HCT116 (cell line): ENCODE measurements around the gene AFP. TPM values are rescaled to one million over a fixed set of nuclear protein-coding genes. Genes with fewer than 3 reads are reported as not detected.

Source experiments
- ATAC-seq: fragments of 200-7000 bp; cut with Tn5 transposase; 2 replicates; pipeline ENCODE4 v1.9.1; 2020; ENCODE audit warnings: mild to moderate bottlenecking, moderate library complexity
- BruUV-seq: library from RNA; stranded (reverse); fragments of 400-500 nt; replicated peaks from 2 replicates; lab custom pipeline; 2021; lab: Mats Ljungman, UMichigan
- CTCF ChIA-PET: fragments of 300-600 bp; sonication (Branson Sonifier 250); formaldehyde crosslinking; loops from one replicate; lab custom pipeline; 2021; ENCODE audit warnings: antibody characterized with exemption; lab: Charles Lee
- POLR2A ChIA-PET: fragments of 300-600, 350-600 bp; sonication (Branson Sonifier 250); formaldehyde crosslinking; loops from one replicate; lab custom pipeline; 2021; ENCODE audit warnings: antibody characterized with exemption; lab: Charles Lee
- RAD21 ChIA-PET, 2 experiments: fragments of 300-600 bp; sonication (Branson Sonifier 250); formaldehyde crosslinking; loops; one replicate each; lab custom pipeline; 2023; ENCODE audit warnings: low total read pairs in 2 of 2; ENCODE audit not compliant: uncharacterized antibody in 2 of 2, unreplicated experiment in 2 of 2, low non-redundant PET in 1 of 2; lab: Charles Lee
- DNase-seq: peaks from one replicate; pipeline ENCODE4 v3.0.0-alpha.2; 2010; ENCODE audit warnings: low read depth, low spot score
- H2AFZ ChIP-seq: fragments of 200-600 bp; shearing (Covaris generic), sonication (generic); 2 replicates; pipeline ENCODE4 v1.6.1; 2017; ENCODE audit warnings: low read depth, mixed run types, mixed read lengths, antibody characterized with exemption, low read length; ENCODE audit not compliant: poor library complexity, severe bottlenecking
- H3K27ac ChIP-seq: 2 replicates; pipeline ENCODE4 v1.5.1; 2012; ENCODE audit warnings: low read depth, low read length
- H3K27me3 ChIP-seq: fragments of 200-600 bp; sonication (generic); 2 replicates; pipeline ENCODE4 v1.6.1; 2016; ENCODE audit warnings: mixed run types, low read length, mixed read lengths; ENCODE audit not compliant: insufficient read depth
- H3K36me3 ChIP-seq, 2 experiments: fragments of 200-500 bp in 1 of 2; fragments of 200-600 bp in 1 of 2; sonication (Bioruptor generic) in 1 of 2; sonication (generic) in 1 of 2; 2 replicates each; pipeline versions ENCODE4 v1.5.1 to v1.6.1; 2014 to 2016; ENCODE audit warnings: low read length in 2 of 2, inconsistent platforms in 1 of 2, mixed read lengths in 1 of 2, mixed run types in 1 of 2; ENCODE audit not compliant: insufficient read depth in 2 of 2, control insufficient read depth in 1 of 2
- H3K4me1 ChIP-seq, 2 experiments: fragments of 200-600 bp in 1 of 2; sonication (generic) in 1 of 2; 2 replicates each; pipeline versions ENCODE4 v1.5.1 to v1.6.1; 2012 to 2017; ENCODE audit warnings: low read length in 2 of 2, inconsistent platforms in 1 of 2, mild to moderate bottlenecking in 1 of 2, mixed read lengths in 1 of 2, mixed run types in 1 of 2, moderate library complexity in 1 of 2; ENCODE audit not compliant: insufficient read depth in 2 of 2, control insufficient read depth in 1 of 2
- H3K4me2 ChIP-seq: fragments of 200-600 bp; sonication (generic); 2 replicates; pipeline ENCODE4 v1.6.1; 2017; ENCODE audit warnings: mixed run types, low read length, mixed read lengths
- H3K4me3 ChIP-seq, 2 experiments: fragments of 200-600 bp in 1 of 2; sonication (generic) in 1 of 2; replicated peaks in 1 of 2; 2 replicates each; pipeline ENCODE4 v1.5.1; 2011 to 2016; ENCODE audit warnings: low read length in 2 of 2, control low read depth in 1 of 2, low read depth in 1 of 2, mild to moderate bottlenecking in 1 of 2, mixed read lengths in 1 of 2, mixed run types in 1 of 2
- H3K79me2 ChIP-seq: fragments of 200-600 bp; sonication (generic); 2 replicates; pipeline ENCODE4 v1.6.1; 2017; ENCODE audit warnings: mild to moderate bottlenecking, mixed run types, low read length, moderate library complexity, mixed read lengths; ENCODE audit not compliant: insufficient read depth
- H3K9ac ChIP-seq: fragments of 200-600 bp; sonication (generic); 2 replicates; pipeline ENCODE4 v1.6.1; 2016; ENCODE audit warnings: low read length, mixed read lengths
- H3K9me2 ChIP-seq: fragments of 200-600 bp; sonication (generic), shearing (Covaris generic); 2 replicates; pipeline ENCODE4 v1.6.1; 2017; ENCODE audit warnings: mixed run types, mild to moderate bottlenecking, moderate library complexity; ENCODE audit not compliant: insufficient read depth
- H3K9me3 ChIP-seq, 2 experiments: fragments of 200-500 bp in 1 of 2; fragments of 200-600 bp in 1 of 2; sonication (Bioruptor generic) in 1 of 2; sonication (generic) in 1 of 2; 2 replicates each; pipeline ENCODE4 v1.6.1; 2014 to 2017; ENCODE audit warnings: low read length in 2 of 2, mixed read lengths in 2 of 2, inconsistent platforms in 1 of 2, low read depth in 1 of 2, mild to moderate bottlenecking in 1 of 2, mixed run types in 1 of 2, moderate library complexity in 1 of 2; ENCODE audit not compliant: control insufficient read depth in 1 of 2, insufficient read depth in 1 of 2
- H4K20me1 ChIP-seq: fragments of 200-600 bp; sonication (generic), shearing (Covaris generic); 2 replicates; pipeline ENCODE4 v1.6.1; 2017; ENCODE audit warnings: mixed run types, mild to moderate bottlenecking, moderate library complexity; ENCODE audit not compliant: insufficient read depth
- CEBPB ChIP-seq: IDR thresholded peaks from 2 replicates; pipeline ENCODE4 v1.6.1; 2012; ENCODE audit warnings: low read depth
- EZH2 ChIP-seq: fragments of 200-600 bp; sonication (generic); IDR thresholded peaks from 2 replicates; pipeline ENCODE4 v1.6.1; 2017; ENCODE audit warnings: antibody characterized with exemption, mixed run types
- EZH2phosphoT487 ChIP-seq: fragments of 200-600 bp; IDR thresholded peaks from 2 replicates; pipeline ENCODE4 v1.6.1; 2018; ENCODE audit warnings: antibody characterized with exemption, borderline replicate concordance
- SRF ChIP-seq: IDR thresholded peaks from 2 replicates; pipeline ENCODE4 v1.6.1; 2012; ENCODE audit warnings: low read depth
- YY1 ChIP-seq: IDR thresholded peaks from 2 replicates; pipeline ENCODE4 v1.6.1; 2011; ENCODE audit warnings: low read length, low read depth, moderate library complexity, mild to moderate bottlenecking; ENCODE audit not compliant: insufficient replicate concordance; ENCODE audit errors: extremely low read depth
- ZFX ChIP-seq: fragments of 450-650 bp; IDR thresholded peaks from 2 replicates; pipeline ENCODE4 v1.6.1; 2017
- intact Hi-C: fragments of 100-400 bp; cut with micrococcal nuclease; formaldehyde crosslinking; loops from 2 replicates; pipeline ENCODE4 v1.10.0; 2022
- total RNA-seq: library from RNA; stranded (reverse); gene quantifications from one replicate; pipeline ENCODE4 v1.2.1, GENCODE V29; 2021; ENCODE audit not compliant: unreplicated experiment
- TF ChIP-seq, protein P1 (sequence below), 3 experiments: fragments of 200-600 bp in 1 of 3; sonication (generic) in 1 of 3; IDR thresholded peaks in 2 of 3; conservative IDR thresholded peaks in 1 of 3; 2 replicates each; pipeline ENCODE4 v1.5.1; 2012 to 2017; ENCODE audit warnings: low read depth in 2 of 3, low read length in 2 of 3, antibody characterized with exemption in 1 of 3, borderline replicate concordance in 1 of 3, control low read depth in 1 of 3, mild to moderate bottlenecking in 1 of 3, mixed read lengths in 1 of 3, mixed run types in 1 of 3, moderate library complexity in 1 of 3; ENCODE audit not compliant: insufficient read depth in 1 of 3
- TF ChIP-seq, protein P2 (sequence below): IDR thresholded peaks from 2 replicates; pipeline ENCODE4 v1.6.1; 2012; ENCODE audit warnings: low read depth

AFP gene
- total RNA-seq, 1 experiment from 2014 or later: 1.6 TPM

DNA sequence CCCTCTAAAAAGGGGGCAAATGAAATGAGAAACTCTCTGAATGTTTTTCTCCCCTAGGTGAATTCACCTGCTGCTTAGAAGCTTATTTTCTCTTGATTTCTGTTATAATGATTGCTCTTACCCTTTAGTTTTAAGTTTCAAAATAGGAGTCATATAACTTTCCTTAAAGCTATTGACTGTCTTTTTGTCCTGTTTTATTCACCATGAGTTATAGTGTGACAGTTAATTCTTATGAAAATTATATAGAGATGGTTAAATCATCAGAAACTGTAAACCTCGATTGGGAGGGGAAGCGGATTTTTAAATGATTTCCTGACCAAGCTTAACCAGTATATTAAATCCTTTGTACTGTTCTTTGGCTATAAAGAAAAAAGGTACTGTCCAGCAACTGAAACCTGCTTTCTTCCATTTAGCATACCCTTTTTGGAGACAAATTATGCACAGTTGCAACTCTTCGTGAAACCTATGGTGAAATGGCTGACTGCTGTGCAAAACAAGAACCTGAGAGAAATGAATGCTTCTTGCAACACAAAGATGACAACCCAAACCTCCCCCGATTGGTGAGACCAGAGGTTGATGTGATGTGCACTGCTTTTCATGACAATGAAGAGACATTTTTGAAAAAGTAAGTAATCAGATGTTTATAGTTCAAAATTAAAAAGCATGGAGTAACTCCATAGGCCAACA, 27.7 kb upstream of the AFP start:
- no peak overlapping the region for H3K27ac ChIP-seq
- H2AFZ ChIP-seq: no peak overlapping the region
- no peak for DNase-seq
- no TSS peak for BruUV-seq
- no peaks in the 10 kb centered on the region; the same call in 1 of the 2 replicates for H4K20me1 ChIP-seq
- H3K79me2 ChIP-seq: no peaks in the 10 kb centered on the region
- H3K9me3 ChIP-seq: no peaks in the 10 kb centered on the region
- CTCF ChIA-PET: no interaction called here
- no peak overlapping the region for H3K4me2 ChIP-seq
- H3K4me3 ChIP-seq: no peak overlapping the region
- H3K27me3 ChIP-seq: no peaks in the 10 kb centered on the region
- no peaks in the 10 kb centered on the region for H3K9me2 ChIP-seq
- no peak for ATAC-seq
- RAD21 ChIA-PET: no interaction called here
- H3K9ac ChIP-seq: no peak overlapping the region
- no peaks in the 10 kb centered on the region for H3K4me1 ChIP-seq
- TF ChIP-seq SRF: no peak
- TF ChIP-seq, protein P1, sequence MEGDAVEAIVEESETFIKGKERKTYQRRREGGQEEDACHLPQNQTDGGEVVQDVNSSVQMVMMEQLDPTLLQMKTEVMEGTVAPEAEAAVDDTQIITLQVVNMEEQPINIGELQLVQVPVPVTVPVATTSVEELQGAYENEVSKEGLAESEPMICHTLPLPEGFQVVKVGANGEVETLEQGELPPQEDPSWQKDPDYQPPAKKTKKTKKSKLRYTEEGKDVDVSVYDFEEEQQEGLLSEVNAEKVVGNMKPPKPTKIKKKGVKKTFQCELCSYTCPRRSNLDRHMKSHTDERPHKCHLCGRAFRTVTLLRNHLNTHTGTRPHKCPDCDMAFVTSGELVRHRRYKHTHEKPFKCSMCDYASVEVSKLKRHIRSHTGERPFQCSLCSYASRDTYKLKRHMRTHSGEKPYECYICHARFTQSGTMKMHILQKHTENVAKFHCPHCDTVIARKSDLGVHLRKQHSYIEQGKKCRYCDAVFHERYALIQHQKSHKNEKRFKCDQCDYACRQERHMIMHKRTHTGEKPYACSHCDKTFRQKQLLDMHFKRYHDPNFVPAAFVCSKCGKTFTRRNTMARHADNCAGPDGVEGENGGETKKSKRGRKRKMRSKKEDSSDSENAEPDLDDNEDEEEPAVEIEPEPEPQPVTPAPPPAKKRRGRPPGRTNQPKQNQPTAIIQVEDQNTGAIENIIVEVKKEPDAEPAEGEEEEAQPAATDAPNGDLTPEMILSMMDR (IDR thresholded peaks at IDR 0.05 in 2 of 3, conservative IDR thresholded peaks at IDR 0.05 in 1 of 3; ENCODE audit: borderline replicate concordance in 1 of 3, insufficient read depth in 1 of 3, low read depth in 2 of 3, low read length in 2 of 3): no peak
- TF ChIP-seq EZH2phosphoT487: no peak
- POLR2A ChIA-PET: no interaction called here
- H3K36me3 ChIP-seq: no peaks in the 10 kb centered on the region
- intact Hi-C loops: no loop called here

DNA sequence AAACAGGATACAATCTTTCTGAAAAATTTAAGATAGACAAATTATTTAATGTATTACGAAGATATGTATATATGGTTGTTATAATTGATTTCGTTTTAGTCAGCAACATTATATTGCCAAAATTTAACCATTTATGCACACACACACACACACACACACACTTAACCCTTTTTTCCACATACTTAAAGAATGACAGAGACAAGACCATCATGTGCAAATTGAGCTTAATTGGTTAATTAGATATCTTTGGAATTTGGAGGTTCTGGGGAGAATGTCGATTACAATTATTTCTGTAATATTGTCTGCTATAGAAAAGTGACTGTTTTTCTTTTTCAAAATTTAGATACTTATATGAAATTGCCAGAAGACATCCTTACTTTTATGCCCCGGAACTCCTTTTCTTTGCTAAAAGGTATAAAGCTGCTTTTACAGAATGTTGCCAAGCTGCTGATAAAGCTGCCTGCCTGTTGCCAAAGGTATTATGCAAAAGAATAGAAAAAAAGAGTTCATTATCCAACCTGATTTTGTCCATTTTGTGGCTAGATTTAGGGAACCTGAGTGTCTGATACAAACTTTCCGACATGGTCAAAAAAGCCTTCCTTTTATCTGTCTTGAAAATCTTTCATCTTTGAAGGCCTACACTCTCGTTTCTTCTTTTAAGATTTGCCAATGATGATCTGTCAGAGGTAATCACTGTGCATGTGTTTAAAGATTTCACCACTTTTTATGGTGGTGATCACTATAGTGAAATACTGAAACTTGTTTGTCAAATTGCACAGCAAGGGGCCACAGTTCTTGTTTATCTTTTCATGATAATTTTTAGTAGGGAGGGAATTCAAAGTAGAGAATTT, 26.8 kb upstream of the AFP start:
- Histone ChIP-seq H3K9ac (no peak overlapping the region), H3K4me2 (no peak overlapping the region), H3K27me3 (no peaks in the 10 kb centered on the region), H4K20me1 (no peaks in the 10 kb centered on the region; the same call in 1 of the 2 replicates), H3K36me3 (no peaks in the 10 kb centered on the region), H3K79me2 (no peaks in the 10 kb centered on the region), H3K27ac (no peak overlapping the region), H3K9me3 (no peaks in the 10 kb centered on the region), H3K9me2 (no peaks in the 10 kb centered on the region), H3K4me3 (no peak overlapping the region), H3K4me1 (no peaks in the 10 kb centered on the region), H2AFZ (no peak overlapping the region)
- POLR2A ChIA-PET: no interaction called here
- CTCF ChIA-PET: no interaction called here
- TF ChIP-seq CEBPB (no peak), EZH2phosphoT487 (no peak), ZFX (no peak), YY1 (no peak), EZH2 (no peak)
- TF ChIP-seq, protein P2, sequence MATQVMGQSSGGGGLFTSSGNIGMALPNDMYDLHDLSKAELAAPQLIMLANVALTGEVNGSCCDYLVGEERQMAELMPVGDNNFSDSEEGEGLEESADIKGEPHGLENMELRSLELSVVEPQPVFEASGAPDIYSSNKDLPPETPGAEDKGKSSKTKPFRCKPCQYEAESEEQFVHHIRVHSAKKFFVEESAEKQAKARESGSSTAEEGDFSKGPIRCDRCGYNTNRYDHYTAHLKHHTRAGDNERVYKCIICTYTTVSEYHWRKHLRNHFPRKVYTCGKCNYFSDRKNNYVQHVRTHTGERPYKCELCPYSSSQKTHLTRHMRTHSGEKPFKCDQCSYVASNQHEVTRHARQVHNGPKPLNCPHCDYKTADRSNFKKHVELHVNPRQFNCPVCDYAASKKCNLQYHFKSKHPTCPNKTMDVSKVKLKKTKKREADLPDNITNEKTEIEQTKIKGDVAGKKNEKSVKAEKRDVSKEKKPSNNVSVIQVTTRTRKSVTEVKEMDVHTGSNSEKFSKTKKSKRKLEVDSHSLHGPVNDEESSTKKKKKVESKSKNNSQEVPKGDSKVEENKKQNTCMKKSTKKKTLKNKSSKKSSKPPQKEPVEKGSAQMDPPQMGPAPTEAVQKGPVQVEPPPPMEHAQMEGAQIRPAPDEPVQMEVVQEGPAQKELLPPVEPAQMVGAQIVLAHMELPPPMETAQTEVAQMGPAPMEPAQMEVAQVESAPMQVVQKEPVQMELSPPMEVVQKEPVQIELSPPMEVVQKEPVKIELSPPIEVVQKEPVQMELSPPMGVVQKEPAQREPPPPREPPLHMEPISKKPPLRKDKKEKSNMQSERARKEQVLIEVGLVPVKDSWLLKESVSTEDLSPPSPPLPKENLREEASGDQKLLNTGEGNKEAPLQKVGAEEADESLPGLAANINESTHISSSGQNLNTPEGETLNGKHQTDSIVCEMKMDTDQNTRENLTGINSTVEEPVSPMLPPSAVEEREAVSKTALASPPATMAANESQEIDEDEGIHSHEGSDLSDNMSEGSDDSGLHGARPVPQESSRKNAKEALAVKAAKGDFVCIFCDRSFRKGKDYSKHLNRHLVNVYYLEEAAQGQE: no peak
- no peak for DNase-seq
- ATAC-seq: no peak
- no TSS peak for BruUV-seq
- RAD21 ChIA-PET: no interaction called here
- intact Hi-C loops: no loop called here
